DOHH2 (cell line): ENCODE results near the gene ISL1.

Experiments used
- EZH2phosphoT487 ChIP-seq: fragments of 200-600 bp; sonication (generic); IDR thresholded peaks from 2 replicates; pipeline ENCODE4 v1.6.1; 2017; ENCODE audit warnings: borderline replicate concordance, mild to moderate bottlenecking, antibody characterized with exemption, low read length, moderate library complexity, mixed read lengths
- TF ChIP-seq, protein P1 (sequence below): fragments of 200-600 bp; sonication (generic); IDR thresholded peaks from one replicate; pipeline ENCODE4 v1.5.1; 2014; ENCODE audit warnings: antibody characterized with exemption, mild to moderate bottlenecking, low read depth, low read length; ENCODE audit not compliant: poor library complexity, severe bottlenecking

DNA sequence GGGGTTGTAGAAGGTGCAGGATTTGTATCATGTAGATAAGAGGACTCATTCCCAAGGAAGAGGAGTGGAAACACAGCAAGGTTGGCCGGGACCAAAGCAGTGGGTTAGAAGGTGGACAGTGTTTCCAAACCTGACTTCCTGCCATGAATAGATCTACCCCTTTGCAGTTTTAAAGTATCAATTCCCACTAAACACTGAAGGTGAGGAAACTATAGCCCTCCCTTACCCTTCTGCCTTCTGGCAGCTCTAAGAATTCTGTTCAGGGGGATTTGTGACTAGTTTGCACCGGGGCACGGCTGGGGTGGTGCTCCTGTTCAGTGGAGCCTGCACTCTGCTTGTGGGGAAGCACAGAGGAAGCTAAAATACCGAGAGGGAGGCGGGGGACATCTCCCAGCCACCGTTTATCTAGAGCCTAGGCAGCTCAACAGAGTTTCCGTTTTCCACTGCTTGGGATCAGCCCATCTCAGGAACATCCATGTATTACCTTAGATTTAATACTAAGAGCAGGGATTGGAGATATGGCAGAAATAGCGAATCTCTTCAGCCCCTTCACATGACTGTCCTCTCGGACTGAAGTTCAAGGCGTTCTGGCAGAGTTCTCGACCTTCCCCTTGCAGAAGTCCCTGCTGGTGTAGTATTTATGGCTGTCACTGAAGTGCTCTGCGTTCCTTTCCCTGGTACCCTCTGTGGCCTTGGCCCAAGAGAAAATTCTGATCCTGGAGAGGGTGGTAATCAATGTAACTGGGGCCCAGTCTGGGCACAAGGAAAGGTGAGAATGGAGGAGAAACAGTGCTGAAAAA lies 5.4 kb downstream of the ISL1 start:
- TF ChIP-seq EZH2phosphoT487 = no peak
- TF ChIP-seq, protein P1, sequence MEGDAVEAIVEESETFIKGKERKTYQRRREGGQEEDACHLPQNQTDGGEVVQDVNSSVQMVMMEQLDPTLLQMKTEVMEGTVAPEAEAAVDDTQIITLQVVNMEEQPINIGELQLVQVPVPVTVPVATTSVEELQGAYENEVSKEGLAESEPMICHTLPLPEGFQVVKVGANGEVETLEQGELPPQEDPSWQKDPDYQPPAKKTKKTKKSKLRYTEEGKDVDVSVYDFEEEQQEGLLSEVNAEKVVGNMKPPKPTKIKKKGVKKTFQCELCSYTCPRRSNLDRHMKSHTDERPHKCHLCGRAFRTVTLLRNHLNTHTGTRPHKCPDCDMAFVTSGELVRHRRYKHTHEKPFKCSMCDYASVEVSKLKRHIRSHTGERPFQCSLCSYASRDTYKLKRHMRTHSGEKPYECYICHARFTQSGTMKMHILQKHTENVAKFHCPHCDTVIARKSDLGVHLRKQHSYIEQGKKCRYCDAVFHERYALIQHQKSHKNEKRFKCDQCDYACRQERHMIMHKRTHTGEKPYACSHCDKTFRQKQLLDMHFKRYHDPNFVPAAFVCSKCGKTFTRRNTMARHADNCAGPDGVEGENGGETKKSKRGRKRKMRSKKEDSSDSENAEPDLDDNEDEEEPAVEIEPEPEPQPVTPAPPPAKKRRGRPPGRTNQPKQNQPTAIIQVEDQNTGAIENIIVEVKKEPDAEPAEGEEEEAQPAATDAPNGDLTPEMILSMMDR = no peak
